Fibroblast of lung (primary cell): Measurements from ENCODE around the gene WNT8A.

Source experiments
- EZH2 ChIP-seq: IDR thresholded peaks from 2 replicates; pipeline ENCODE4 v1.5.1; 2012; ENCODE audit warnings: low read length, control low read depth, mild to moderate bottlenecking; ENCODE audit errors: missing control alignments
- TF ChIP-seq, protein P1 (sequence below), 2 donors: IDR thresholded peaks in 1 of 2; conservative IDR thresholded peaks in 1 of 2; 1 replicate in 1 of 2; 2 replicates in 1 of 2; pipeline ENCODE4 v1.5.1; 2011 to 2012; ENCODE audit warnings: low read length in 2 of 2, control low read depth in 1 of 2, inconsistent platforms in 1 of 2, low read depth in 1 of 2, mild to moderate bottlenecking in 1 of 2

DNA sequence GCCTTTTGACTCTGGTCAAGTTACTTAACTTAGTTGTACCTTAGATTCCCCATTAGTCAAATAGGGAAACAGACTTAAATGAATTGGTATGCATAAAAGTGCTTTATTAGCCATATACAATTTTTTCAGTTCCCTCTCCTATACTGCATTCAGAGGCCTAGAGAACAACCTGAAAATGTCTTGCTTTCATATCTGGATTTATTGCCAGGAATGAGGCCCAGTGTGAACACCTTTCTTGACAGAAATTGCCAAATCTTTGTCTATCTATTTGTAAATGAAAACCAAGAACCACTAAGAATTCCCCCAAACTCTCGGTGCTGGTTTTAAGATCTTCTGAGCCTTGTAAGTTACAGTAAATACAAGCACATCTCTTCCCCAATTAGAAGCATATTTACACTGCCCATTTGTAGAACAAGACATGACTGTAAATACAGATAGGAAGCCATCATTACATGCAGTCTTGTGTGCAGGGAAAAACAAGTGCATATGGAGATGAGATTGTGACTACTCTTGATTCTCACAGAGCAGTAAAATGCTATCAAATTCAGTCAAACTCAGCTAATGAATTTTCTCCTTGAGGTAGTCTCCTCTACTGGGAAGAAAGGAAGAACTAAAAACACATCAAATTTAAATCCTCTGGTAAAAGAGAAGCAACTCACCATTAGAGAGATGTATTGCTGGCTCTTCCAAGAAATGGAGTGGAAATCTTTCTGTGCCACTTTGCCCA, 45.8 kb upstream of the WNT8A start:
- TF ChIP-seq EZH2: no peak
- TF ChIP-seq, protein P1, sequence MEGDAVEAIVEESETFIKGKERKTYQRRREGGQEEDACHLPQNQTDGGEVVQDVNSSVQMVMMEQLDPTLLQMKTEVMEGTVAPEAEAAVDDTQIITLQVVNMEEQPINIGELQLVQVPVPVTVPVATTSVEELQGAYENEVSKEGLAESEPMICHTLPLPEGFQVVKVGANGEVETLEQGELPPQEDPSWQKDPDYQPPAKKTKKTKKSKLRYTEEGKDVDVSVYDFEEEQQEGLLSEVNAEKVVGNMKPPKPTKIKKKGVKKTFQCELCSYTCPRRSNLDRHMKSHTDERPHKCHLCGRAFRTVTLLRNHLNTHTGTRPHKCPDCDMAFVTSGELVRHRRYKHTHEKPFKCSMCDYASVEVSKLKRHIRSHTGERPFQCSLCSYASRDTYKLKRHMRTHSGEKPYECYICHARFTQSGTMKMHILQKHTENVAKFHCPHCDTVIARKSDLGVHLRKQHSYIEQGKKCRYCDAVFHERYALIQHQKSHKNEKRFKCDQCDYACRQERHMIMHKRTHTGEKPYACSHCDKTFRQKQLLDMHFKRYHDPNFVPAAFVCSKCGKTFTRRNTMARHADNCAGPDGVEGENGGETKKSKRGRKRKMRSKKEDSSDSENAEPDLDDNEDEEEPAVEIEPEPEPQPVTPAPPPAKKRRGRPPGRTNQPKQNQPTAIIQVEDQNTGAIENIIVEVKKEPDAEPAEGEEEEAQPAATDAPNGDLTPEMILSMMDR (conservative IDR thresholded peaks at IDR 0.05 in 1 of 2, IDR thresholded peaks at IDR 0.05 in 1 of 2; ENCODE audit: low read depth in 1 of 2, low read length in 2 of 2): no peak
